Esophagus mucosa (tissue), 1 donor: Measurements from ENCODE around the gene ADPRHL1. TPM values are rescaled to one million over a fixed set of nuclear protein-coding genes. Genes with fewer than 3 reads are reported as not detected.

ENCODE experiments used
- ATAC-seq: fragments of 200-7000 bp; cut with Tn5 transposase; one replicate; pipeline ENCODE4 v1.9.1; 2020
- total RNA-seq: library from RNA; stranded (reverse); gene quantifications from one replicate; pipeline ENCODE4 v1.2.4, GENCODE V29; 2023
- donor health status: DM: yes; HTN: yes; CAD: no.

ADPRHL1 gene
- total RNA-seq, 1 donor from 2014 or later = 2.5 TPM

DNA sequence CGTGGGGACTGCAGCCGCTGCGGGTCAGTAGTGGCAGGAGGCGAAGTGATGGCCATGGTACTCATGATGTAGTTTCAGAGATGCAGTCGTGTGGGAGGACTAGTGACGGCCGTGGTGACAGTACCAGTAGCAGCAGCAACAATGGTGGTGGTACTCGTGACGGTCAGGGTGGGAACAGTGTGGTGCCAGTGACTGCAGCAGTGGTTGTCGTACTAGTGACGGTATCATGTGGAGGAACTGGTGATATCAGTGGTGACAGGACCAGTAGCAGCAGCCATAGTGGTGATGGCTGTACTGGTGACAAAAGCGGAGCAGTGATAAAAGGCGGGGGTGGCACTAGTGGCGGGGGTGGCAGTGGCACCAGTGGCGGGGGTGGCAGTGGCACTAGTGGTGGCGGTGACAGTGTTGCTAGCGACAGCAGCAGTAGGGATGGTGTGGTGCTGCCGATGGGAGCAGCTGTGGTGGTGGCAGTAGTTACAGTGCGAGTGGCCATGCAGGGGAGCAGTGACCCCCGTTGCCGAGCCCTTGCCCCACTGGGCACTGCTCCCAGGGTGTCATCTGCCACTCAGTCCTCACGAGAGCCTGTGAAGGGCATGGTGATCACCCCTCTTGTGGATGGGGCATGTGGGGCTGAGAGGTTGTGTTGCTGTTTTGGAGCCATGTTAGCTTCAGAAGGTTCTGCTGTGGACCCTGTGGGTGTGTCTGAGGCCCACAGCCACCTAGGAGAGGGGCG, 22.7 kb downstream of the ADPRHL1 start:
- ATAC-seq = no peak

DNA sequence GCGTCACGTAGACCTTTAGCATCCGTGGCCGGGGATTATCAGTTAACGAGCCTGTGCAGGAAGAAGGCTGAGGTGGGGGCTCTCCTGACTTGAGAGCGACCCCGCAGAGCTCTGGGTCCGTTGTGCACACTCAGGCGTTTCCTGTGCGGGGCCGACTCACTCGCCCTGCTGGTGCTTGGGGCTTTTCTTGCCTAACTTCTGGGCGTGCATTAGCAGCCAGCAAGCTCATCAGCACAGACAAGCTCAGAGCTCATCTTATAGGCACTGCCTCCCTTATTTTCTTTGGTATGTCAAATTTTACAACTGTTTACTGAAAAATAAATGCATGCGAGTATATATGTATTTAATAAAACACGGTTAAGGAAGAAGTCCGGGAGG, 23.7 kb downstream of the ADPRHL1 start:
- no peak for ATAC-seq

- no peak for ATAC-seq
Measured at GRCh38 chr13:113428871-113429607, 24.2 kb downstream of the ADPRHL1 start.

DNA sequence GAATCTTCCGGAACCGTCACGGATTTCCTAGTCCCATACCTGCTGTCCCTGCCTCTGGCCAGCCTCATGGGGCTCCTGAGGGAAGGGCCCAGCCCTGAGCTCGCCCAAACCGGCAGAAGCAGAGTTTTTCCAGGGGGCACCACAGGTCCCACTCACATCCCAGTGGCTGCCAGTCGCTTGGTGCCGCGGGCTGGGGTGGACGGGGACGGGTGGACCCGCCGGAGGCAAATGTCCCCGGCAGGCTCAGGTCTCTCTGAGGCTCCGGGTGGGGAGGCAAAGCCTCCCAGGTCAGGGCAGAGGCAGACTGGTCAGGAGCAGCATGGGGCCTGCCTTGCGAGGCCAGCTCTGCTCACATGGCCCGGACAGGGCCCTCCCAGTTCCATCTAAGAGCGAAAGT, 24.8 kb downstream of the ADPRHL1 start:
- no peak for ATAC-seq

DNA sequence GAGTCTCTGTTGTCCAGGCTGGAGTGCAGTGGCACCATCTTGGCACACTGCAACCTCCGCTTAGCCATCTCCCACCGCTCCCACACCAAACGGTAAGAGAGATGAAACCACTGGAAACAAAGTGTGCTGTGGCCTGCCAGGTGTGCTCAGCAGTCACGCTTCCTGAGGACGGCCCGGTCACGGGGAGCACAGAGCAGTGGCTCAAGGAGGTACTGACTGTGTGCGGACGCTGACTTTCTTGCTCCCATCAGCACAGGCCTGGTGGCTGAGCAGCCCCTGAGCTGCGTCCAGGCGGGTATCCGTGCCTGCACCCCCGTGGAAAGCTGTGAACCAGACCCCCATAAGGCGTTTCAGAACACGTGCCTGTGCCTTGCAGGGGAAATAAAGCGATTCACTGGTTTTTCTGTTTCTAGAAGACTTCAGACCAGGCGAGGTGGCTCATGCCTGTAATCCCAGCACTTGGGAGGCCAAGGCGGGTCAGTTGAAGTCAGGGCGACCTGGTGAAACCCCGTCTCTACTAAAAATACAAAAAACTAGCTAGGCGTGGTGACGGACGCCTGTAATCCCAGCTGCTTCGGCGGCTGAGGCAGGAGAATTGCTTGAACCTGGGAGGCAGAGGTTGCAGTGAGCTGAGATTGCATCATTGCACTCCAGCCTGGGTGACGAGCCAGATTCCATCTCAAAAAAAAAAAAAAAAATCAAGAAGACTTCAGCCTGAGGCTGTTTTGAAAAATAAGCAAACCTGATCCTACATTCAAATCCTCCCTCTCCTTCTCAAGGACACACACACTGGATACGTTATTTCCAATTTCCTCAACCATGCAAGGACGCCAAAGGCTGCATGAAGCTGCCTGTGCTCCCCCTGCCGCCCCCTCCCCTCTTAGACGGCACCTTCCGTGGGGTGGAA, 25.5 kb downstream of the ADPRHL1 start:
- no peak for ATAC-seq

DNA sequence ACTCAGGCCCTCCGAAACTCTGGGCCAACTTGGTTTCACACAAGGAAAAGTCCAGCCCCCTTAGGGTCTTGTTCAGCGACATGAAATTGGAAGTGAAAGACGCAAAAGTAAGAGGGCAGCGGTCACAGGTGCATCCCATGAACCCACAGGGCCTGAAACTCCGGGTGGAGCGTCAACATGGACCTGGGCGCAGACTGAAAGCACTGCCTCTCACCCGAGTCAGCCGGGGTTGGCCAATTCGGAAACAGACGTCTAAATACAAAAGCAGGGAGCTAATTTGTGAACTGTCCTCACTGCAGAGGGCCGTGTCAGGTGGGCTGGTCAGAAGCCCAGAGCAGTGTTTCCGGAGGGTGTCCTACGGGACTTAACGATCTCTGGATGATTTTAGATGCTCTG, 26.7 kb downstream of the ADPRHL1 start:
- ATAC-seq = no peak

GRCh38 chr13:113425941-113426590, 27.2 kb downstream of the ADPRHL1 start:
- ATAC-seq = no peak

DNA sequence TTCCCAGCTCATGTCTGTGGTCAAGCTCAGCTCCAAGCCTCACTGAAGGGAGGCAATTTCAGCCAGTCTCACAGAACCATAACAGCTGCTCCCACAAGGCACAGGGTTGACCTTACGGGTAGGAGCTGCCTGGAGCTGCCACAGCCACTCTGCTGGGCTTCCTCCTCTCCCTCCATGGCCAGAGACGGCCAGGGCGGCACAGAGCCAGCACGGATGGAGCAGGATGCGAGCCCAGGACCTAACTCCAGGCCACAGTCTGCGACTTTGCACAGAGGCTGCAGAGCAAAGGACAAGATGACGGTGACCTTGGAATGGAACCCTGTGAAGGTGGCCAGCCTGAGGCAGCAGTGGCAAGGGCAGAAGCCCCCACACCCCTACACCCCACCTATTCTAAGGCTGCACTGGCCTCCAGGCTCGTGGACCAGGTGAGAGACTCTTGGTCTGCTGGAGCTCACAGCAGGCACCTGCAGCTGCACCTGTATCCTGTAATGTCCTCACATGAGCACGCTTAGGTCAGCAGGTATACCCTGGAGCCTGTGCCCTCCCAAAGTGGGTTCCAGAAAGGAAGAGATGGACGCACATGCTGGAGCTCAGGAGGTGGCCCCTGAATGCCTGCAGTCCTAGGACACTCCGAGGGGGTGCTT, 29.6 kb downstream of the ADPRHL1 start:
- ATAC-seq = no peak

- ATAC-seq = no peak
Measured at GRCh38 chr13:113422807-113423519, 30.3 kb downstream of the ADPRHL1 start.

DNA sequence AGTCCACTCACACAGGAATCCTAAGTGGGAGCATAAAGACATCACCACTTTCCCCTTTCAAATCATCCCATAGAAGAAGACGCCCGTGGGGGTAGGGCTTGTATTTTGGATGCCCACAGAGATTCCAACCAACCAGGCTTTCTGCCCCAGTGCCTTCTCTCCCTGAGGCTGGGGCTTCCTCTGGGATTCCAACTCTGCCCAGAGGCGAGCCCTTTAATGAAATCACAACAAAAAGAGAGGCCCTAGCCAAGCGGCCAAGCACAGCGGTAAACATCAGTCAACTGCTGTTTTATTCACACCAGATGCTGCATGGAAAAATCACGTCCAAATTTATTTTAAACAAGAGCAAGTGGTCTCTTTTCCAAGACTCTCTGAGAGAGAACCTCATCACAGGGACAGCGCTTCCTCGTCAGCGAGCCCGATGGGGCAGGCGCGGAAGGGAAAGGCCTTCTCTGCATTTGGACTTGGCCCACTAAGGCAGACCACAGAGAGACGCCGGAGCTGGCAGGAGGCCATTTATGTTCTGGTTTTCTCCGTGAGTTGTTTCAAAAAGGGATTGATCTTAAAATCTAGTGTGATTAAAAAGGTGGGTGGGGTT, 31.5 kb downstream of the ADPRHL1 start:
- ATAC-seq = no peak

- no peak for ATAC-seq
Measured at GRCh38 chr13:113420833-113421600, 32.3 kb downstream of the ADPRHL1 start.

DNA sequence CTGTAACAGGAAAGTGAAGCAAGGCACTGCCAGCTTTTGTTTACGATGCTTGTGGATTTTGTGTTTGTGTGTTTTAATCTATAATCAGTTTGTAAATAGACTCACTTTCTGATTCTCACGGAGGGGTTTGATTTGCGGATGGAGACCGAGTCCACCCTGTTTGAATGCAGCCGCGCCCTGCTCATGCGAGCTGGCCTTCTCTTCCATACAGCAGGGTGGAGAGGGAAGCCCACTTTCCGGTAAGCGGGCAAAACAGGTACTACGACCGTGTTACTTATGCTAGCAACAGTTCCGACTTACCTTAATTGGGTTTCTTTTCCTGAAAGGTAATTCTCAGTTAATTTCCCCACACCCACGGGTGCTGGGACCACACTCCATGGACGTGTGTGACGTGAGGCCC, 33.1 kb downstream of the ADPRHL1 start:
- no peak for ATAC-seq

GRCh38 chr13:113419531-113420193, 33.6 kb downstream of the ADPRHL1 start:
- no peak for ATAC-seq

DNA sequence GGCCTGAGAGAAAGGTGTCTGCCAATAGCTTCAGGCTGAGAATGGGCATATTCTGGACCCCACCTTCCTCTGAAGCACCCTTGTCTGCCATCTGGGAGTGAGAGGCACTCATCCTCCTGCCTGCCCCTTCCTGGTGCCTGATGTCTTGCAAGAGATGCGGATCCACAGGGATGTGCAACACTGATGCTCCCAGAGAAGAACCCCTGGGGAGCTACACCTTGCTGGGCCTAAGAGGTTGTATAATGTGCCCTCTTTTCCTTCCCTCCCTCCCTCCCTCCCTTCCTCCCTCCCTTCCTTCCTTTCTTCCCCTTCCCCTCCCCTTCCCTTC, 34.6 kb downstream of the ADPRHL1 start:
- no peak for ATAC-seq

- no peak for ATAC-seq
Measured at GRCh38 chr13:113417836-113418721, 35.2 kb downstream of the ADPRHL1 start.

DNA sequence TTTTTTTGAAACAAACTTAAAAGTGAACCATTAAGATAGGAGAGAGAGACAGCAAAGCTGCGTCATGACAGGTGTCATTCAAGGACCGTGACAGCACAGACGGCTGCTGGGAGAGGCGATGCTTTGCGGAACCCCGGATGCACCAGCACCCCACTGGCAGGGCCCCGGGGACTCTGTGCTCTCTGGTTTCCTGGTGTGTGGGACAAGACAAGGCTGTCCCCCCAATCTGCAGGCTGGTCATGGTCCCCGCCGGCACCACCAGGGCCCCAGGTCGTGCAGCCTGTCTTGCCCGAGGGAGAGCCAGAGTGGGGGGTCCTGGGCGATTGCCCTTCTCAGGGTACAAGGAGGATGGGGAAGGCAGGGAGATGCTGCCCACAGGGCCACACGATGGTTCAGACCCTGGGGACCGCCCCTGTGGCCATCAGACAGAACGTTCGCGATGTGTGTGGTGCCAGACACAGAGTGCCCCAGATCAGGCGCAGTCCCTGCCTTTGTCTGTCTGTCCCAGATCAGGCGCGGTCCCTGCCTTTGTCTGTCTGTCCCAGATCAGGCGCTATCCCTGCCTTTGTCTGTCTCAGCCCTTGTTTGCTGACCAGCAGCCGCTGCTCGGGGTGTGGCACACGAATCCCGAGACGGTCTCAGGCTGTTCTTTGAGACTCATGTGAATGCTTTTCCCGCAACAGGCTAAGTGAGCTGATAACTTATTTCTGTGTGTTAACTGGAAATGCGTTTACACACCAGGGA, 36.1 kb downstream of the ADPRHL1 start:
- ATAC-seq = no peak

DNA sequence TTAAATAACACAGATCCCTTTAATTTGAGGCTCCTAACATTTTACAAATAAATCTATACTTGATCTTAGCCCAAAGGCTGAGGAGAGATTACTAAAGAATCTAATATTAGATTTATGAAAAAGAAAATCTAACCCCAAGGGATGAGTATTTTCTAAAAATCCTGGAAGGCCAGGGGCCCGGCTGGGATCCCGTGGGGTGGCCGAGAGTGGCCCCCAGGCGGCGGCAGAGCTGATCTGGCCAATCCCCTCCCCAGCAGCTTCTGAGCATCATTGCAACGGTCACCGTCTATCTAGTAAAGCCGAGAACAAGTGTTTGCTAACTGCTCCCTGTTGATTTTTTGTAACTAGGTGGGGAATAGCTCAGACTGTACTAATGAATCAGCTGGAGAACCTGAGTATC, 37.5 kb downstream of the ADPRHL1 start:
- ATAC-seq = no peak

DNA sequence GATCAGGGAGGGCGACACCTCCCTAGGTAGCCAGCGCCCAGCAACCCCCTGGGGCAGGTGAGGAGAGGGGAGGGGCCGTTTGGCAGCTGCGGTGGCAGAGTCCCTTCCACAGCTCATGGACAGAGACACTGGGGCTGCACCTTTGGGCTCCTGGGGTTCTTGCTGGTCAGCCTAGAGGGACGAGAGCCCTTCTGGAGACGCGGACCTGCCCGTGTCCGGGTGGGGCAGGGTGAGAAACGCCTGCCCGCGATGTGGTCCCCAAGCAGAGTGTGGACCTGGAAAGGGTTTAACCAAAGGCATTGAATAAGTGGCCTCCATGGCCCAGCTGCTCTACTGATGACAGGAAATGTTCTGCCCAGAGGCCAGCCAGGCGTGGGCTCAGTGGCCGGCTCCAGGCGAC, 38.3 kb downstream of the ADPRHL1 start:
- ATAC-seq = no peak
